Pancreas (tissue), 10 donors: ENCODE data around the gene MTFP1. TPM values are rescaled to one million over a fixed set of nuclear protein-coding genes. Genes with fewer than 3 reads are reported as not detected.

Source experiments
- ATAC-seq, 4 donors: fragments of 200-7000 bp; cut with Tn5 transposase; one replicate each; pipeline versions ENCODE4 v1.8.0 to v1.9.1; 2020; ENCODE audit warnings: mild to moderate bottlenecking in 4 of 4, moderate library complexity in 4 of 4
- DNase-seq, 6 donors: peaks; one replicate each; pipeline ENCODE4 v3.0.0-alpha.2; 2020
- FAIRE-seq: peaks from 2 replicates; lab custom pipeline; 2012; peaks lifted over from hg19 to GRCh38; lab: Jason Lieb, UNC
- H3K27ac ChIP-seq, 4 donors: fragments of 200-600 bp; sonication (generic); 1 replicate in 3 of 4; 2 replicates in 1 of 4; pipeline versions ENCODE4 v1.5.0 to v1.8.0; 2020
- H3K27me3 ChIP-seq, 4 donors: fragments of 200-600 bp; one replicate each; pipeline ENCODE4 v1.8.0; 2021
- H3K36me3 ChIP-seq, 3 donors: fragments of 200-600 bp; sonication (generic) in 1 of 3; one replicate each; pipeline versions ENCODE4 v1.5.0 to v1.8.0; 2020 to 2021
- H3K4me1 ChIP-seq, 3 donors: fragments of 200-600 bp; one replicate each; pipeline ENCODE4 v1.8.0; 2021
- H3K4me3 ChIP-seq, 4 donors: fragments of 200-600 bp; sonication (generic) in 2 of 4; one replicate each; pipeline versions ENCODE4 v1.5.0 to v1.8.0; 2020 to 2021
- H3K9me3 ChIP-seq, 4 donors: fragments of 200-600 bp; one replicate each; pipeline ENCODE4 v1.8.0; 2021
- CTCF ChIP-seq, 4 donors: fragments of 200-600 bp; sonication (generic) in 3 of 4; IDR thresholded peaks; one replicate each; pipeline versions ENCODE4 v1.5.0 to v1.8.0; 2021; ENCODE audit warnings: antibody characterized with exemption in 4 of 4
- WGBS, 2 donors: extraction: QIAGEN DNeasy Blood & Tissue Kit; methylation state at CpG; one replicate each; pipeline ENCODE4 v1.1.7; 2013; 5-methylcytosine and 5-hydroxymethylcytosine counted together
- intact Hi-C, 3 donors: fragments of 100-400 bp; cut with DNase I; formaldehyde crosslinking; loops; one replicate each; pipeline versions ENCODE4 v1.11.1 to v1.14.2; 2022
- polyA plus RNA-seq, 2 donors: library from polyadenylated mRNA; stranded (reverse); fragments of 200-250 nt; gene quantifications; one replicate each; pipeline ENCODE4 v1.2.3, GENCODE V29; 2013
- total RNA-seq, 6 donors: library from RNA; stranded (reverse); fragmentation: NEBNext Ultra II Directional in 4 of 6; extraction: Animal tissue kit (Norgen Biotek cat#: 25700) in 4 of 6; gene quantifications; one replicate each; pipeline versions ENCODE4 v1.2.1 to v1.2.4, GENCODE V29; 2021 to 2023
- donor health status: healthy with polysubstance abuse.
- donor health status: DM: no; HTN: no; CAD: no; lungs with moderate emphysema.
- donor health status: DM: no; HTN: no; CAD: no.
- donor health status: control.
- donor health status: control.
- donor health status: Bipolar disorder and iron deficiency.
- donor health status: DM: yes; HTN: yes; CAD: no.
- donor health status: DM: no; HTN: no; CAD: no.
- donor health status: DM: no; HTN: no; CAD: no.
- donor health status: DM: yes; HTN: yes; CAD: no.

Gene MTFP1
- total and polyA plus RNA-seq, 8 donors: 3.2 to 15.7 (median 8.6) TPM

GRCh38 chr22:30472994-30473720, 47.6 kb downstream of the MTFP1 start:
- DNase-seq: no peak
- Histone ChIP-seq H3K27me3 (no peaks in the 10 kb centered on the region), H3K4me3 (no peak overlapping the region), H3K27ac (no peak overlapping the region), H3K4me1 (no peaks in the 10 kb centered on the region), H3K9me3 (no peaks in the 10 kb centered on the region), H3K36me3 (no peaks in the 10 kb centered on the region)
- intact Hi-C loops: no loop called here
- 77 to 82% methylated on average over 4 of the region's 4 CpGs for WGBS, 2 donors
- no peak for FAIRE-seq
- ATAC-seq: no peak
- TF ChIP-seq CTCF (IDR thresholded peaks at IDR 0.05): no peak

GRCh38 chr22:30474121-30474520, 48.6 kb downstream of the MTFP1 start:
- Histone ChIP-seq H3K27ac (no peak overlapping the region), H3K9me3 (no peaks in the 10 kb centered on the region), H3K4me1 (no peaks in the 10 kb centered on the region), H3K36me3 (no peaks in the 10 kb centered on the region), H3K27me3 (no peaks in the 10 kb centered on the region), H3K4me3 (no peak overlapping the region)
- DNase-seq (no peak), FAIRE-seq (no peak), ATAC-seq (no peak)
- intact Hi-C loops: no loop called here
- 85 to 94% methylated on average over 4 of the region's 4 CpGs for WGBS, 2 donors
- no peak for TF ChIP-seq CTCF (IDR thresholded peaks at IDR 0.05)

GRCh38 chr22:30474683-30475424, 49.3 kb downstream of the MTFP1 start:
- DNase-seq (peak in 1 of 6 donors; percentile 26), ATAC-seq (peak; percentile 48 to 91 (median 82)), FAIRE-seq (no peak)
- Histone ChIP-seq H3K4me3 (no peak overlapping the region), H3K27ac (no peak overlapping the region), H3K4me1 (no peaks in the 10 kb centered on the region), H3K9me3 (no peaks in the 10 kb centered on the region), H3K36me3 (no peaks in the 10 kb centered on the region), H3K27me3 (no peaks in the 10 kb centered on the region)
- TF ChIP-seq CTCF (IDR thresholded peaks at IDR 0.05): no peak
- 27 to 30% methylated on average over 6 of the region's 6 CpGs for WGBS, 2 donors
- intact Hi-C loops: no loop called here

Other genes starting within 250 kb of the MTFP1 start
- 1 to 10 TPM in 4 of 6 donors, under 1 TPM in 2; 0.32 to 5.8 (median 1.5) TPM for gene LIF, start 179.0 kb upstream of the MTFP1 start, total RNA-seq
- 1 to 10 TPM; 2.7 to 4.5 TPM for gene LIF, start 179.0 kb upstream of the MTFP1 start, polyA plus RNA-seq
- gene OSM, start 158.9 kb upstream of the MTFP1 start, total RNA-seq: 1 to 10 TPM in 2 of 6 donors, under 1 TPM in 3, not detected in 1; 0.13 to 1.5 (median 0.38) TPM
- under 1 TPM; 0.23 to 0.26 TPM for gene OSM, start 158.9 kb upstream of the MTFP1 start, polyA plus RNA-seq
- gene CASTOR1, start 136.3 kb upstream of the MTFP1 start, total RNA-seq: 1 to 10 TPM; 1.8 to 7.3 (median 3.8) TPM
- gene CASTOR1, start 136.3 kb upstream of the MTFP1 start, polyA plus RNA-seq: 1 to 10 TPM; 7.3 to 8.3 TPM
- 10 to 100 TPM in 1 of 6 donors, 1 to 10 TPM in 5; 4.0 to 14.1 (median 7.4) TPM for gene TBC1D10A, start 98.8 kb upstream of the MTFP1 start, total RNA-seq
- 10 to 100 TPM; 12.4 to 19.4 TPM for gene TBC1D10A, start 98.8 kb upstream of the MTFP1 start, polyA plus RNA-seq
- 100 to 1,000 TPM in 1 of 6 donors, 10 to 100 TPM in 5; 77.2 to 102 (median 95.4) TPM for gene SF3A1, start 68.9 kb upstream of the MTFP1 start, total RNA-seq
- 10 to 100 TPM; 19.2 to 21.6 TPM for gene SF3A1, start 68.9 kb upstream of the MTFP1 start, polyA plus RNA-seq
- 1 to 10 TPM; 1.1 to 2.6 (median 1.2) TPM for gene CCDC157, start 68.8 kb upstream of the MTFP1 start, total RNA-seq
- 1 to 10 TPM; 5.3 to 8.2 TPM for gene CCDC157, start 68.8 kb upstream of the MTFP1 start, polyA plus RNA-seq
- gene RNF215, start 38.4 kb upstream of the MTFP1 start, total RNA-seq: 10 to 100 TPM in 2 of 6 donors, 1 to 10 TPM in 4; 6.0 to 11.6 (median 8.9) TPM
- gene RNF215, start 38.4 kb upstream of the MTFP1 start, polyA plus RNA-seq: 10 to 100 TPM in 1 of 2 donors, 1 to 10 TPM in 1; 9.9 to 13.9 TPM
- 1 to 10 TPM; 2.6 to 6.6 (median 3.6) TPM for gene SEC14L2, start 28.8 kb upstream of the MTFP1 start, total RNA-seq
- 1 to 10 TPM; 3.6 to 5.1 TPM for gene SEC14L2, start 28.8 kb upstream of the MTFP1 start, polyA plus RNA-seq
- not detected for gene SEC14L3, start 46.2 kb downstream of the MTFP1 start, total RNA-seq
- under 1 TPM in 1 of 2 donors, not detected in 1; 0.05 TPM for gene SEC14L3, start 46.2 kb downstream of the MTFP1 start, polyA plus RNA-seq
- 1 to 10 TPM in 1 of 6 donors, under 1 TPM in 2, not detected in 3; 0.12 to 1.4 (median 0.12) TPM for gene SEC14L4, start 79.9 kb downstream of the MTFP1 start, total RNA-seq
- under 1 TPM; 0.33 to 0.46 TPM for gene SEC14L4, start 79.9 kb downstream of the MTFP1 start, polyA plus RNA-seq
- 1 to 10 TPM in 5 of 6 donors, under 1 TPM in 1; 0.51 to 3.9 (median 2.3) TPM for gene SEC14L6, start 121.0 kb downstream of the MTFP1 start, total RNA-seq
- gene SEC14L6, start 121.0 kb downstream of the MTFP1 start, polyA plus RNA-seq: 1 to 10 TPM; 3.0 to 6.0 TPM
- 1 to 10 TPM; 2.2 to 6.6 (median 3.4) TPM for gene GAL3ST1, start 148.9 kb downstream of the MTFP1 start, total RNA-seq
- 1 to 10 TPM; 8.1 to 8.5 TPM for gene GAL3ST1, start 148.9 kb downstream of the MTFP1 start, polyA plus RNA-seq
- gene PES1, start 166.1 kb downstream of the MTFP1 start, total RNA-seq: 10 to 100 TPM; 33.8 to 66.9 (median 36.7) TPM
- gene PES1, start 166.1 kb downstream of the MTFP1 start, polyA plus RNA-seq: 10 to 100 TPM; 54.1 to 55.8 TPM
- gene TCN2, start 181.4 kb downstream of the MTFP1 start, total RNA-seq: 10 to 100 TPM in 1 of 6 donors, 1 to 10 TPM in 5; 3.6 to 10.0 (median 5.9) TPM
- gene TCN2, start 181.4 kb downstream of the MTFP1 start, polyA plus RNA-seq: 1 to 10 TPM; 5.4 to 6.8 TPM
- gene SLC35E4, start 210.0 kb downstream of the MTFP1 start, total RNA-seq: 1 to 10 TPM in 5 of 6 donors, under 1 TPM in 1; 0.90 to 1.7 (median 1.3) TPM
- 1 to 10 TPM; 1.0 to 1.1 TPM for gene SLC35E4, start 210.0 kb downstream of the MTFP1 start, polyA plus RNA-seq
- 1 to 10 TPM; 2.2 to 6.5 (median 3.4) TPM for gene DUSP18, start 242.1 kb downstream of the MTFP1 start, total RNA-seq
- gene DUSP18, start 242.1 kb downstream of the MTFP1 start, polyA plus RNA-seq: 1 to 10 TPM; 2.2 to 2.5 TPM